Suprapubic skin (tissue), 4 donors: ENCODE results near the gene ZFHX3. TPM values are rescaled to one million over a fixed set of nuclear protein-coding genes. Genes with fewer than 3 reads are reported as not detected.
A peak's percentile ranks its signal among the peaks of the same experiment; 100 is the strongest.

Source experiments
- DNase-seq, 2 donors: peaks; one replicate each; pipeline ENCODE4 v3.0.0-alpha.2; 2019; ENCODE audit warnings: low spot score in 2 of 2
- H3K27ac ChIP-seq: fragments of 200-600 bp; sonication (generic); one replicate; pipeline ENCODE4 v1.5.1; 2019
- H3K27me3 ChIP-seq: fragments of 200-600 bp; sonication (generic); one replicate; pipeline ENCODE4 v1.5.1; 2019
- H3K36me3 ChIP-seq: fragments of 200-600 bp; sonication (generic); one replicate; pipeline ENCODE4 v1.5.1; 2019
- H3K4me1 ChIP-seq: fragments of 200-600 bp; sonication (generic); one replicate; pipeline ENCODE4 v1.5.1; 2019
- H3K4me3 ChIP-seq: fragments of 200-600 bp; sonication (generic); one replicate; pipeline ENCODE4 v1.5.1; 2019; ENCODE audit warnings: mild to moderate bottlenecking
- H3K9me3 ChIP-seq: fragments of 200-600 bp; sonication (generic); one replicate; pipeline ENCODE4 v1.5.1; 2019
- CTCF ChIP-seq, 2 donors: fragments of 200-600 bp in 1 of 2; fragments of 450-650 bp in 1 of 2; sonication (generic) in 1 of 2; IDR thresholded peaks; one replicate each; pipeline ENCODE4 v1.5.1; 2016 to 2019; ENCODE audit warnings: antibody characterized with exemption in 2 of 2, mild to moderate bottlenecking in 1 of 2, moderate library complexity in 1 of 2
- EP300 ChIP-seq: sonication (generic); formaldehyde crosslinking; IDR thresholded peaks from one replicate; pipeline ENCODE4 v1.6.1; 2017; ENCODE audit warnings: antibody characterized with exemption
- POLR2A ChIP-seq, 2 donors: fragments of 450-650 bp; IDR thresholded peaks; one replicate each; pipeline ENCODE4 v1.6.1; 2017; ENCODE audit warnings: antibody characterized with exemption in 2 of 2, mild to moderate bottlenecking in 2 of 2, moderate library complexity in 2 of 2
- POLR2AphosphoS5 ChIP-seq, 3 donors: sonication (generic); formaldehyde crosslinking; IDR thresholded peaks; one replicate each; pipeline ENCODE4 v1.6.1; 2017; ENCODE audit warnings: antibody characterized with exemption in 3 of 3
- WGBS: methylation state at CpG from one replicate; pipeline ENCODE4 v1.1.5; 2018; 5-methylcytosine and 5-hydroxymethylcytosine counted together
- total RNA-seq, 4 donors: library from RNA; depleted of rRNA; stranded (reverse); fragments of >200 nt; gene quantifications; one replicate each; pipeline ENCODE4 v1.1.0, GENCODE V29; 2016

The ZFHX3 gene
- total RNA-seq, 4 donors from 2014 or later, result 10.4 to 16.1 (median 12.8) TPM

- peak overlapping the region; percentile 9 for H3K27ac ChIP-seq
- WGBS, result 79% methylated on average over 7 of the region's 9 CpGs
- DNase-seq, result no peak
Measured at GRCh38 chr16:72848028-72848400, 199.9 kb downstream of the ZFHX3 start.

GRCh38 chr16:72847187-72848027 lies 200.5 kb downstream of the ZFHX3 start:
- peak in 1 of 2 donors; percentile 8 for TF ChIP-seq CTCF (IDR thresholded peaks at IDR 0.05)
- TF ChIP-seq POLR2A (IDR thresholded peaks at IDR 0.05), result no peak
- no peaks in the 10 kb centered on the region for H3K27me3 ChIP-seq
- 54% methylated on average over 11 of the region's 11 CpGs for WGBS
- no peak overlapping the region for H3K4me3 ChIP-seq
- peaks cover 32% of the 10 kb centered on the region for H3K4me1 ChIP-seq
- DNase-seq, result no peak
- no peaks in the 10 kb centered on the region for H3K36me3 ChIP-seq
- no peaks in the 10 kb centered on the region for H3K9me3 ChIP-seq
- H3K27ac ChIP-seq, result no peak overlapping the region

More at GRCh38 chr16:72848028-72848400, 199.9 kb downstream of the ZFHX3 start:
- Histone ChIP-seq H3K27me3 (no peaks in the 10 kb centered on the region), H3K4me3 (no peak overlapping the region), H3K4me1 (peaks cover 32% of the 10 kb centered on the region), H3K36me3 (no peaks in the 10 kb centered on the region), H3K9me3 (no peaks in the 10 kb centered on the region)
- no peak for TF ChIP-seq POLR2A (IDR thresholded peaks at IDR 0.05)
- TF ChIP-seq POLR2AphosphoS5 (IDR thresholded peaks at IDR 0.05), result no peak
- TF ChIP-seq EP300, result no peak
- TF ChIP-seq CTCF (IDR thresholded peaks at IDR 0.05), result no peak

- Histone ChIP-seq H3K36me3 (no peaks in the 10 kb centered on the region), H3K4me1 (peaks cover 27% of the 10 kb centered on the region), H3K27ac (no peak overlapping the region), H3K9me3 (no peaks in the 10 kb centered on the region), H3K4me3 (no peak overlapping the region), H3K27me3 (no peaks in the 10 kb centered on the region)
- WGBS, result 83% methylated on average over 8 of the region's 8 CpGs
- DNase-seq, result no peak
- TF ChIP-seq EP300 (no peak), POLR2AphosphoS5 (IDR thresholded peaks at IDR 0.05) (no peak), POLR2A (IDR thresholded peaks at IDR 0.05) (no peak), CTCF (IDR thresholded peaks at IDR 0.05) (no peak)
Measured at GRCh38 chr16:72846594-72846993, 201.3 kb downstream of the ZFHX3 start.

GRCh38 chr16:72845322-72846020 lies 202.5 kb downstream of the ZFHX3 start:
- WGBS, result 95% methylated on average over 16 of the region's 16 CpGs
- Histone ChIP-seq H3K36me3 (no peaks in the 10 kb centered on the region), H3K9me3 (no peaks in the 10 kb centered on the region), H3K27me3 (no peaks in the 10 kb centered on the region), H3K4me3 (no peak overlapping the region), H3K27ac (no peak overlapping the region), H3K4me1 (peaks cover 27% of the 10 kb centered on the region)
- TF ChIP-seq POLR2A (IDR thresholded peaks at IDR 0.05) (no peak), POLR2AphosphoS5 (IDR thresholded peaks at IDR 0.05) (no peak), EP300 (no peak), CTCF (IDR thresholded peaks at IDR 0.05) (no peak)
- no peak for DNase-seq

- no peak overlapping the region for H3K4me3 ChIP-seq
- H3K9me3 ChIP-seq, result no peaks in the 10 kb centered on the region
- TF ChIP-seq POLR2A (IDR thresholded peaks at IDR 0.05) (no peak), CTCF (IDR thresholded peaks at IDR 0.05) (no peak), POLR2AphosphoS5 (IDR thresholded peaks at IDR 0.05) (no peak), EP300 (no peak)
- H3K4me1 ChIP-seq, result peaks cover 25% of the 10 kb centered on the region
- H3K27ac ChIP-seq, result no peak overlapping the region
- no peaks in the 10 kb centered on the region for H3K27me3 ChIP-seq
- WGBS, result 80% methylated on average over 11 of the region's 11 CpGs
- H3K36me3 ChIP-seq, result no peaks in the 10 kb centered on the region
- DNase-seq, result no peak
Measured at GRCh38 chr16:72844225-72844920, 203.6 kb downstream of the ZFHX3 start.
